MM.1S (cell line): ENCODE measurements around the gene SLC16A1.

ENCODE experiments used
- DNase-seq: peaks from one replicate; pipeline ENCODE4 v3.0.0-alpha.2; 2015
- H2AFZ ChIP-seq: fragments of 300-600 bp; sonication (generic); 2 replicates; pipeline ENCODE4 v1.6.0; 2016; ENCODE audit warnings: antibody characterized with exemption, low read length
- H3F3A ChIP-seq: fragments of 300-600 bp; sonication (generic); 2 replicates; pipeline ENCODE4 v1.6.1; 2016; ENCODE audit warnings: mild to moderate bottlenecking, antibody characterized with exemption, low read length, moderate library complexity, mixed read lengths; ENCODE audit not compliant: insufficient read depth
- H3K27ac ChIP-seq: fragments of 300-600 bp; sonication (generic); 2 replicates; pipeline ENCODE4 v1.5.1; 2016; ENCODE audit warnings: mild to moderate bottlenecking, low read length
- H3K27me3 ChIP-seq: fragments of 300-600 bp; sonication (generic); replicated peaks from 2 replicates; pipeline ENCODE4 v1.6.0; 2016; ENCODE audit warnings: low read length; ENCODE audit not compliant: insufficient read depth
- H3K36me3 ChIP-seq: fragments of 300-600 bp; sonication (generic); replicated peaks from 2 replicates; pipeline ENCODE4 v1.6.1; 2016; ENCODE audit warnings: mild to moderate bottlenecking, low read length, mixed read lengths; ENCODE audit not compliant: insufficient read depth
- H3K4me1 ChIP-seq: fragments of 300-600 bp; sonication (generic); 2 replicates; pipeline ENCODE4 v1.6.1; 2016; ENCODE audit warnings: low read length, mixed read lengths
- H3K4me2 ChIP-seq: fragments of 300-600 bp; sonication (generic); 2 replicates; pipeline ENCODE4 v1.6.0; 2016; ENCODE audit warnings: low read depth, low read length
- H3K4me3 ChIP-seq: fragments of 300-600 bp; sonication (generic); 2 replicates; pipeline ENCODE4 v1.5.1; 2016; ENCODE audit warnings: low read length, mixed read lengths
- H3K79me2 ChIP-seq: fragments of 300-600 bp; sonication (generic); 2 replicates; pipeline ENCODE4 v1.6.1; 2016; ENCODE audit warnings: mixed run types, low read length, mixed read lengths
- H3K9ac ChIP-seq: fragments of 300-600 bp; sonication (generic); 2 replicates; pipeline ENCODE4 v1.6.1; 2016; ENCODE audit warnings: low read length, mixed read lengths
- H3K9me2 ChIP-seq: fragments of 300-600 bp; sonication (generic); replicated peaks from 2 replicates; pipeline ENCODE4 v1.6.1; 2016; ENCODE audit warnings: mild to moderate bottlenecking, low read length, mixed read lengths; ENCODE audit not compliant: insufficient read depth
- H3K9me3 ChIP-seq: fragments of 300-600 bp; sonication (generic); replicated peaks from 2 replicates; pipeline ENCODE4 v1.6.1; 2016; ENCODE audit warnings: mild to moderate bottlenecking, low read length, mixed read lengths; ENCODE audit not compliant: insufficient read depth
- H4K20me1 ChIP-seq: fragments of 300-600 bp; sonication (generic); 2 replicates; pipeline ENCODE4 v1.6.1; 2016; ENCODE audit warnings: mild to moderate bottlenecking, low read length, moderate library complexity, mixed read lengths; ENCODE audit not compliant: insufficient read depth
- EZH2 ChIP-seq: fragments of 300-600 bp; sonication (generic); optimal IDR thresholded peaks from 2 replicates; pipeline ENCODE3; 2017; ENCODE audit warnings: low read depth, mild to moderate bottlenecking, antibody characterized with exemption, low read length, mixed read lengths
- EZH2phosphoT487 ChIP-seq: fragments of 300-600 bp; sonication (generic); IDR thresholded peaks from 2 replicates; pipeline ENCODE4 v1.6.1; 2018; ENCODE audit warnings: antibody characterized with exemption, low read length
- TF ChIP-seq, protein P1 (sequence below): fragments of 300-600 bp; sonication (generic); IDR thresholded peaks from 2 replicates; pipeline ENCODE4 v1.5.1; 2016; ENCODE audit warnings: antibody characterized with exemption, low read length, mixed read lengths

Gene SLC16A1, protein sequence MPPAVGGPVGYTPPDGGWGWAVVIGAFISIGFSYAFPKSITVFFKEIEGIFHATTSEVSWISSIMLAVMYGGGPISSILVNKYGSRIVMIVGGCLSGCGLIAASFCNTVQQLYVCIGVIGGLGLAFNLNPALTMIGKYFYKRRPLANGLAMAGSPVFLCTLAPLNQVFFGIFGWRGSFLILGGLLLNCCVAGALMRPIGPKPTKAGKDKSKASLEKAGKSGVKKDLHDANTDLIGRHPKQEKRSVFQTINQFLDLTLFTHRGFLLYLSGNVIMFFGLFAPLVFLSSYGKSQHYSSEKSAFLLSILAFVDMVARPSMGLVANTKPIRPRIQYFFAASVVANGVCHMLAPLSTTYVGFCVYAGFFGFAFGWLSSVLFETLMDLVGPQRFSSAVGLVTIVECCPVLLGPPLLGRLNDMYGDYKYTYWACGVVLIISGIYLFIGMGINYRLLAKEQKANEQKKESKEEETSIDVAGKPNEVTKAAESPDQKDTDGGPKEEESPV

GRCh38 chr1:112955773-112956543 lies at the start of gene SLC16A1:
TSS of gene SLC16A1 (minus strand) at chr1:112956196. CDS start at chr1:112929308, 26,888 bp downstream.
- peak within 1 kb of the TSS; percentile 74 for H3K4me2 ChIP-seq
- H3K9me3 ChIP-seq = no peaks in the 10 kb centered on the region
- H3K4me3 ChIP-seq = peak within 1 kb of the TSS; percentile 83
- H3K9ac ChIP-seq = peak within 1 kb of the TSS; percentile 89
- peak; percentile 82 for DNase-seq
- H3K27ac ChIP-seq = peak within 1 kb of the TSS; percentile 80
- no peaks in the 10 kb centered on the region for H3K36me3 ChIP-seq
- H3K27me3 ChIP-seq = no peaks in the 10 kb centered on the region
- no peaks in the 10 kb centered on the region for H3K4me1 ChIP-seq
- H3F3A ChIP-seq = peaks cover 5% of the 10 kb centered on the region
- no peaks in the 10 kb centered on the region for H4K20me1 ChIP-seq
- H3K79me2 ChIP-seq = peaks cover 83% of the 10 kb centered on the region
- peak within 1 kb of the TSS; percentile 61 for H2AFZ ChIP-seq
- TF ChIP-seq EZH2phosphoT487 (no peak), EZH2 (no peak)
- TF ChIP-seq, protein P1, sequence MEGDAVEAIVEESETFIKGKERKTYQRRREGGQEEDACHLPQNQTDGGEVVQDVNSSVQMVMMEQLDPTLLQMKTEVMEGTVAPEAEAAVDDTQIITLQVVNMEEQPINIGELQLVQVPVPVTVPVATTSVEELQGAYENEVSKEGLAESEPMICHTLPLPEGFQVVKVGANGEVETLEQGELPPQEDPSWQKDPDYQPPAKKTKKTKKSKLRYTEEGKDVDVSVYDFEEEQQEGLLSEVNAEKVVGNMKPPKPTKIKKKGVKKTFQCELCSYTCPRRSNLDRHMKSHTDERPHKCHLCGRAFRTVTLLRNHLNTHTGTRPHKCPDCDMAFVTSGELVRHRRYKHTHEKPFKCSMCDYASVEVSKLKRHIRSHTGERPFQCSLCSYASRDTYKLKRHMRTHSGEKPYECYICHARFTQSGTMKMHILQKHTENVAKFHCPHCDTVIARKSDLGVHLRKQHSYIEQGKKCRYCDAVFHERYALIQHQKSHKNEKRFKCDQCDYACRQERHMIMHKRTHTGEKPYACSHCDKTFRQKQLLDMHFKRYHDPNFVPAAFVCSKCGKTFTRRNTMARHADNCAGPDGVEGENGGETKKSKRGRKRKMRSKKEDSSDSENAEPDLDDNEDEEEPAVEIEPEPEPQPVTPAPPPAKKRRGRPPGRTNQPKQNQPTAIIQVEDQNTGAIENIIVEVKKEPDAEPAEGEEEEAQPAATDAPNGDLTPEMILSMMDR = no peak
- no peaks in the 10 kb centered on the region for H3K9me2 ChIP-seq

GRCh38 chr1:113003751-113004690 lies 48.0 kb upstream of the SLC16A1 start:
- TF ChIP-seq, protein P1 = no peak
- no peak for TF ChIP-seq EZH2phosphoT487
- TF ChIP-seq EZH2 = no peak
- Histone ChIP-seq H4K20me1 (no peaks in the 10 kb centered on the region), H3K4me1 (no peaks in the 10 kb centered on the region), H3K36me3 (no peaks in the 10 kb centered on the region), H3K27me3 (no peaks in the 10 kb centered on the region), H3K9ac (no peak overlapping the region), H3K4me3 (no peak overlapping the region), H3K9me2 (no peaks in the 10 kb centered on the region), H3K4me2 (no peak overlapping the region), H2AFZ (no peak overlapping the region), H3K27ac (no peak overlapping the region), H3K9me3 (no peaks in the 10 kb centered on the region), H3K79me2 (no peaks in the 10 kb centered on the region), H3F3A (no peaks in the 10 kb centered on the region)
- no peak for DNase-seq

DNA sequence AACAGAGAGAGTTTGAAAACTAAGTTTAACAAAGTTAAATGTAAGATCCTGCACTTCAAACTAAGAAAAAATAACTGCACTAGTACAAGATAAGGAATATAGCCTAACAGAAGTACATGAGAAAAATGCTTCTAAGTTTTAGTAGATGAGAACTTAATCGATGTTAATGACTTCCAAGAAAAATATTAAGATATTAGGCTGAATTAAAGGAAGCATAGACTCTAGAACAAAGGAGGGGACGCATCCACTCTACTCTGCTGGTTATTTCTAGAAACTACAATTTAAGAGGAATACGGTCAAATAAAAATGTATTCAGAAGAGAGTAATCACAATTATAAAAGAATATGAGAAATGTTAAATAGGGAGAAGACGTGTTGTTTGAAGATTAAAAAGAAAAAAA lies 46.3 kb upstream of the SLC16A1 start:
- H3K9me3 ChIP-seq = no peaks in the 10 kb centered on the region
- no peak for DNase-seq
- H3K4me3 ChIP-seq = no peak overlapping the region
- H3K36me3 ChIP-seq = no peaks in the 10 kb centered on the region
- no peaks in the 10 kb centered on the region for H4K20me1 ChIP-seq
- TF ChIP-seq, protein P1 = no peak
- TF ChIP-seq EZH2 (no peak), EZH2phosphoT487 (no peak)
- H3K27ac ChIP-seq = no peak overlapping the region
- H3K9me2 ChIP-seq = no peaks in the 10 kb centered on the region
- no peak overlapping the region for H3K9ac ChIP-seq
- H3K27me3 ChIP-seq = no peaks in the 10 kb centered on the region
- H2AFZ ChIP-seq = no peak overlapping the region
- H3K79me2 ChIP-seq = no peaks in the 10 kb centered on the region
- no peaks in the 10 kb centered on the region for H3F3A ChIP-seq
- no peak overlapping the region for H3K4me2 ChIP-seq
- H3K4me1 ChIP-seq = no peaks in the 10 kb centered on the region
